Measurements from ENCODE around the gene TBC1D4. TPM values are rescaled to one million over a fixed set of nuclear protein-coding genes. Genes with fewer than 3 reads are reported as not detected.

Gene TBC1D4
- total and polyA plus RNA-seq, 2 experiments from 2014 or later: 5.5 to 13.5 TPM

DNA sequence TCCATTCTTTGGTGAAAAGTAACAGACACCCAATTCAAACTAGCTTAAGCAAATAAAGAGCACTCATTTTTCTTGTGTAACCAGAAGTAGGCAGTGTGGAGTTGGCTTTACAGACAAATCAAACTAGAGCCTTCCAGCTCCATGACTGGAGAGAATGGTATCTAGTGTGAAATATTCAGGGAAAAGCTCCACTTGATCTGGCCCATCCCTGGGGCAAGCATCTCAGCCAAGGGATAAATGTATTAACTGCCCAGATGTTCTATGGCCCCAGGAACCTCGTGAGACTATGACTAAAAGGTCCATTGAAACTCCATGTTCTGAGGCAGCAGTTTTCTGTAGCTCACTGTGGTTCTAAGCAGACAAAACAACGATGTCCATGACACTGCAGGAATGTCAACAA is 49.9 kb downstream of the TBC1D4 start:
- no peak overlapping the region for H3K27ac ChIP-seq
- H3K9me2 ChIP-seq (ENCODE audit: insufficient read depth): no peaks in the 10 kb centered on the region
- no peak overlapping the region for H3K9ac ChIP-seq
- peaks cover 17% of the 10 kb centered on the region; the same call in 1 of the 2 replicates for H3K79me2 ChIP-seq (ENCODE audit: insufficient read depth)
- no peak overlapping the region for H3K4me2 ChIP-seq (ENCODE audit: unreplicated experiment)
- WGBS, 2 experiments (ENCODE audit: low coverage in 1 of 2, low lambda C conversion rate in 2 of 2, missing lambda C conversion rate in 2 of 2): 23 to 35% methylated on average over 2 of the region's 2 CpGs
- H3F3A ChIP-seq (ENCODE audit: insufficient read depth): 0 out of 2 replicates have a peak, but pooled peaks cover 4% of the 10 kb centered on the region
- H3K4me3 ChIP-seq: no peak overlapping the region
- TF ChIP-seq EZH2 (IDR thresholded peaks at IDR 0.05; ENCODE audit: insufficient read depth, poor library complexity, severe bottlenecking) (no peak), EZH2phosphoT487 (IDR thresholded peaks at IDR 0.05; ENCODE audit: insufficient read depth, low read depth) (no peak)
- no peaks in the 10 kb centered on the region for H4K20me1 ChIP-seq (ENCODE audit: insufficient read depth)
- no peaks in the 10 kb centered on the region for H3K4me1 ChIP-seq (ENCODE audit: insufficient read depth)
- in situ Hi-C loops (cut with MboI): no loop called here
- H3K27me3 ChIP-seq (replicated peaks; ENCODE audit: insufficient read depth): no peaks in the 10 kb centered on the region
- DNase-seq: peak; percentile 33
- H2AFZ ChIP-seq: no peak overlapping the region
- H3K36me3 ChIP-seq (ENCODE audit: low read depth): no peaks in the 10 kb centered on the region
- H3K9me3 ChIP-seq (ENCODE audit: low read depth): no peaks in the 10 kb centered on the region

DNA sequence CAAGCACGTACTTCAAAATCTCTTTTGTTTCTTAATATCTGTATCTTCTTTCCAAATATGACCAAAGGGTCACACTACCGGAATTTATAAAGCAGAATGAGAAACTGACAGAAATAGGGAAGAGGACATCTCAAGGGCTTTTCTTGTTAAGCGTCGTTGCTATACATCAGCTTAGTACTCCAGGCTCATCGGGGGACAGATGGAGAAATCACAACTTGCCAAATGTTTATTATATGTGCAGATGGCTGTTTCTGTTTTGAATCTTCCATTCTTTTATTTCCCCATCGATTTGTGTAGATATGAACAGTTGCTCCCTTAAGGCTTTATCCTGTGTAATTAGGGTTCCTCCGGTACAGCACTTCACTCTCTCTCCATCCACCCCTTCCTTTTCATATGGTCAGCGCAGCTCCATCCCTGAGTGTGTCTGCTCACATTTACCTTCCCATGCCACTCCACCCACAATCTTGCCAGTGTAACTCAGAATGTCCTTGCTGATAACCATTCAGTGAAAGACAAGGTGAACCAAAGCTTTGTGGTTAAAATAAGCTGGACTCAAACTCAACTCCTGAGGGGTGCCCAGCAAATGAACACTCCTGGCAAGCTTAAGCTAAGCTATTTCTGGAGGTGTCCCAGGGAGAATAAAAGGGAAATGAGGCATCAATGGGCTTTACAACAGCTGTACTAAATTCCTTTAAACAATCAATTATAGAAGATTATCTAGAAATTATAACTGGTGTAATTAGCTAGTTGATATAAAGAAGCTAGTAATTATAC is 51.3 kb downstream of the TBC1D4 start:
- in situ Hi-C loops (cut with MboI): no loop called here
- Histone ChIP-seq H3K4me3 (no peak overlapping the region), H3K4me2 (ENCODE audit: unreplicated experiment) (no peak overlapping the region), H3K79me2 (ENCODE audit: insufficient read depth) (peaks cover 17% of the 10 kb centered on the region; the same call in 1 of the 2 replicates), H3K27me3 (replicated peaks; ENCODE audit: insufficient read depth) (no peaks in the 10 kb centered on the region), H2AFZ (no peak overlapping the region), H3K9me3 (ENCODE audit: low read depth) (no peaks in the 10 kb centered on the region), H3F3A (ENCODE audit: insufficient read depth) (0 out of 2 replicates have a peak, but pooled peaks cover 4% of the 10 kb centered on the region), H3K36me3 (ENCODE audit: low read depth) (no peaks in the 10 kb centered on the region), H3K9me2 (ENCODE audit: insufficient read depth) (no peaks in the 10 kb centered on the region), H3K27ac (no peak overlapping the region), H4K20me1 (ENCODE audit: insufficient read depth) (no peaks in the 10 kb centered on the region), H3K9ac (no peak overlapping the region), H3K4me1 (ENCODE audit: insufficient read depth) (no peaks in the 10 kb centered on the region)
- DNase-seq: no peak
- TF ChIP-seq EZH2 (IDR thresholded peaks at IDR 0.05; ENCODE audit: insufficient read depth, poor library complexity, severe bottlenecking): no peak
- no peak for TF ChIP-seq EZH2phosphoT487 (IDR thresholded peaks at IDR 0.05; ENCODE audit: insufficient read depth, low read depth)
- 65 to 67% methylated on average over 8 of the region's 8 CpGs for WGBS, 2 experiments (ENCODE audit: low coverage in 1 of 2, low lambda C conversion rate in 2 of 2, missing lambda C conversion rate in 2 of 2)

DNA sequence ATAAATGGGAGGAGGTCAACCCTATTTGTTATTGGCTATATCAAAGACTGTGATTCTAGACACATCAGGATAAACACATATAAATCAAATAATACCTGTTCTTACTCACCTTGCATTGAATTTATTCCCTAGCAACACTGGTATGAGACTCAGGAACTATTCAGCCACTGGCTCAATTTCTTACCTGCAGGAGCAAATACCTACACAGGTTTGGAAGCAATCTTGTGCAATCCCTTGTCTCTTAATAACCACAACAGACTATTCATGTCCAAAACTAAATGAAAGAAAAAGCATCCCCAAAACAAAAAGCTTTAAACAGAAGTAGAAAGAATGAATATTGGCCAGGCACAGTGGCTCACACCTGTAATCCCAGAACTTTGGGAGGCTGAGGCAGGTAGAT is 55.5 kb downstream of the TBC1D4 start:
- H3K27ac ChIP-seq: no peak overlapping the region
- H3K4me1 ChIP-seq (ENCODE audit: insufficient read depth): no peaks in the 10 kb centered on the region
- no peaks in the 10 kb centered on the region for H3K9me2 ChIP-seq (ENCODE audit: insufficient read depth)
- peaks cover 13% of the 10 kb centered on the region for H3K79me2 ChIP-seq (ENCODE audit: insufficient read depth)
- H2AFZ ChIP-seq: no peak overlapping the region
- H3K27me3 ChIP-seq (replicated peaks; ENCODE audit: insufficient read depth): no peaks in the 10 kb centered on the region
- TF ChIP-seq EZH2phosphoT487 (IDR thresholded peaks at IDR 0.05; ENCODE audit: insufficient read depth, low read depth): no peak
- TF ChIP-seq EZH2 (IDR thresholded peaks at IDR 0.05; ENCODE audit: insufficient read depth, poor library complexity, severe bottlenecking): no peak
- in situ Hi-C loops (cut with MboI): no loop called here
- no peaks in the 10 kb centered on the region for H3K9me3 ChIP-seq (ENCODE audit: low read depth)
- H3K9ac ChIP-seq: no peak overlapping the region
- no peak for DNase-seq
- no peaks in the 10 kb centered on the region for H3F3A ChIP-seq (ENCODE audit: insufficient read depth)
- H3K36me3 ChIP-seq (ENCODE audit: low read depth): no peaks in the 10 kb centered on the region
- no peaks in the 10 kb centered on the region for H4K20me1 ChIP-seq (ENCODE audit: insufficient read depth)
- no peak overlapping the region for H3K4me2 ChIP-seq (ENCODE audit: unreplicated experiment)
- no peak overlapping the region for H3K4me3 ChIP-seq

DNA sequence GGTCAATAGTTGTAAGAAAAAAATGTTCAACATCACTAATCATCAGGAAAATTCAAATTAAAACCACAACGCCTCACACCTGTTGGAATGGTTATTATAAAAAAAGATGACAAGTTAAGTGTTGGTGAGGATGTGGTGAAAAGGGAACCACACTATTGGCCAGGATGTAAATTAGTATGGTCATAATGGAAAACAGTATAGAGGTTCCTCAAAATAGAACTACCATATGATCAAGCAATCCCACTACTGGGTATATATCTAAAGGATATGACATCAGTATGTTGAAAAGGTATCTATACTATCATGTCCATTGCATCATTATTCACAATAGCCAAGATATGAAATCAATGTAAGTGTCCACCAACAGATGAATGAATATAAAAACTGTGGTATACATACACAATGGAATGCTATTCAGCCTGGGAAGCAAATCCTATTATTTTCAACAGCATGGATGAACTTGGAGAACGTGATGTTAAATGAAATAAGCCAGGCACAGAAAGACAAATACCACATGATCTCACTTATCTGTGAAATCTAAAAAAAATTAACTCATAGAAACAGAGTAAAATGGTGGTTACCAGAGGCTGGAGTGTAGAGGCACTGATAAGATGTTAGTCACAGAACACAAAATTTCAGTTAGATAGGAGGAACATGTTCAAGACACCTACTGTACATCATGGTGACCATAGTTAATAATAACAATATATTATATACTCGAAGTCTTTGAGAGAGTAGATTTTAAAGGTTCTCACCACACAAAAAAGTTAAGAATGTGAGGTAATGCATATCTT is 56.6 kb downstream of the TBC1D4 start:
- H3K4me3 ChIP-seq: no peak overlapping the region
- no peaks in the 10 kb centered on the region for H3K4me1 ChIP-seq (ENCODE audit: insufficient read depth)
- no peaks in the 10 kb centered on the region for H3K36me3 ChIP-seq (ENCODE audit: low read depth)
- no peaks in the 10 kb centered on the region for H3K9me2 ChIP-seq (ENCODE audit: insufficient read depth)
- DNase-seq: no peak
- H3K27me3 ChIP-seq (replicated peaks; ENCODE audit: insufficient read depth): no peaks in the 10 kb centered on the region
- no peaks in the 10 kb centered on the region for H3K9me3 ChIP-seq (ENCODE audit: low read depth)
- no peak for TF ChIP-seq EZH2 (IDR thresholded peaks at IDR 0.05; ENCODE audit: insufficient read depth, poor library complexity, severe bottlenecking)
- TF ChIP-seq EZH2phosphoT487 (IDR thresholded peaks at IDR 0.05; ENCODE audit: insufficient read depth, low read depth): no peak
- H3K79me2 ChIP-seq (ENCODE audit: insufficient read depth): peaks cover 13% of the 10 kb centered on the region
- WGBS, 2 experiments (ENCODE audit: low coverage in 1 of 2, low lambda C conversion rate in 2 of 2, missing lambda C conversion rate in 2 of 2): 90 to 95% methylated on average over 3 of the region's 3 CpGs
- H3K9ac ChIP-seq: no peak overlapping the region
- in situ Hi-C loops (cut with MboI): no loop called here
- H3K27ac ChIP-seq: no peak overlapping the region
- H4K20me1 ChIP-seq (ENCODE audit: insufficient read depth): no peaks in the 10 kb centered on the region
- no peaks in the 10 kb centered on the region for H3F3A ChIP-seq (ENCODE audit: insufficient read depth)
- H3K4me2 ChIP-seq (ENCODE audit: unreplicated experiment): no peak overlapping the region
- H2AFZ ChIP-seq: no peak overlapping the region

Data from GM23248 (cell line).